Gastroesophageal sphincter (tissue), 4 donors: ENCODE results near the gene AKT3. TPM values are rescaled to one million over a fixed set of nuclear protein-coding genes. Genes with fewer than 3 reads are reported as not detected.
"Not testable (repeated sequence)": the region's sequence is repeated elsewhere in the genome, so short reads cannot be mapped to it uniquely, and the experiment has no call there.

ENCODE experiments used
- ATAC-seq: fragments of 150-250 bp; one replicate; pipeline ENCODE4 v1.9.1; 2016; ENCODE audit warnings: mild to moderate bottlenecking, moderate library complexity
- H3K27ac ChIP-seq, 4 donors: fragments of 200-600 bp; sonication (generic) in 3 of 4; 1 replicate in 3 of 4; 2 replicates in 1 of 4; pipeline ENCODE4 v1.5.1; 2016 to 2019
- H3K27me3 ChIP-seq: fragments of 200-600 bp; sonication (generic); one replicate; pipeline ENCODE4 v1.5.1; 2019
- H3K36me3 ChIP-seq, 2 donors: fragments of 200-600 bp; sonication (generic); one replicate each; pipeline ENCODE4 v1.5.1; 2019; ENCODE audit warnings: control low read depth in 1 of 2
- H3K4me1 ChIP-seq, 3 donors: fragments of 200-600 bp; sonication (generic); 1 replicate in 2 of 3; 2 replicates in 1 of 3; pipeline ENCODE4 v1.5.1; 2016 to 2019; ENCODE audit warnings: control low read depth in 2 of 3
- H3K4me3 ChIP-seq, 2 donors: fragments of 200-600 bp; sonication (generic); one replicate each; pipeline ENCODE4 v1.5.1; 2019; ENCODE audit warnings: mild to moderate bottlenecking in 1 of 2, moderate library complexity in 1 of 2
- H3K9me3 ChIP-seq, 3 donors: fragments of 200-600 bp; sonication (generic); one replicate each; pipeline ENCODE4 v1.5.1; 2017 to 2019; ENCODE audit warnings: control low read depth in 2 of 3
- CTCF ChIP-seq, 4 experiments: fragments of 200-600 bp in 2 of 4; fragments of 450-650 bp in 2 of 4; sonication (generic) in 1 of 4; IDR thresholded peaks; one replicate each; pipeline ENCODE4 v1.5.1; 2017 to 2019; ENCODE audit warnings: antibody characterized with exemption in 4 of 4, mild to moderate bottlenecking in 2 of 4, moderate library complexity in 2 of 4
- EP300 ChIP-seq: sonication (generic); formaldehyde crosslinking; IDR thresholded peaks from one replicate; pipeline ENCODE4 v1.6.1; 2017; ENCODE audit warnings: antibody characterized with exemption, mild to moderate bottlenecking
- POLR2A ChIP-seq, 2 donors: fragments of 450-650 bp; IDR thresholded peaks; one replicate each; pipeline ENCODE4 v1.6.1; 2017; ENCODE audit warnings: antibody characterized with exemption in 2 of 2, mild to moderate bottlenecking in 2 of 2, moderate library complexity in 1 of 2
- POLR2AphosphoS5 ChIP-seq: sonication (generic); formaldehyde crosslinking; IDR thresholded peaks from one replicate; pipeline ENCODE4 v1.6.1; 2017; ENCODE audit warnings: antibody characterized with exemption
- WGBS, 2 donors: methylation state at CpG; one replicate each; pipeline ENCODE4 v1.1.5; 2018; ENCODE audit warnings: low coverage in 1 of 2; 5-methylcytosine and 5-hydroxymethylcytosine counted together
- total RNA-seq, 4 donors: library from RNA; depleted of rRNA; stranded (reverse); fragments of >200 nt; gene quantifications; one replicate each; pipeline ENCODE4 v1.1.0, GENCODE V29; 2016

AKT3 gene
- total RNA-seq, 4 donors from 2014 or later, result 72.8 to 102 (median 89.3) TPM

- Histone ChIP-seq H3K4me3 (no peak overlapping the region), H3K27ac (no peak overlapping the region), H3K27me3 (no peaks in the 10 kb centered on the region), H3K36me3 (peaks cover 0 to 10% of the 10 kb centered on the region in 2 donors), H3K9me3 (no peaks in the 10 kb centered on the region), H3K4me1 (no peaks in the 10 kb centered on the region)
- ATAC-seq, result no peak
- 94 to 95% methylated on average over 6 to 7 of the region's 7 CpGs for WGBS, 2 donors
- TF ChIP-seq POLR2AphosphoS5, result no peak
- TF ChIP-seq EP300, result no peak
- TF ChIP-seq CTCF (IDR thresholded peaks at IDR 0.05), result no peak
- no peak for TF ChIP-seq POLR2A (IDR thresholded peaks at IDR 0.05)
These were observed 254.4 kb downstream of the AKT3 start for GRCh38 chr1:243595527-243596210.

GRCh38 chr1:243594455-243594854 is 255.6 kb downstream of the AKT3 start:
- TF ChIP-seq CTCF (IDR thresholded peaks at IDR 0.05) (no peak), EP300 (no peak), POLR2A (IDR thresholded peaks at IDR 0.05) (no peak), POLR2AphosphoS5 (no peak)
- H3K27ac ChIP-seq, result no peak overlapping the region
- ATAC-seq, result no peak
- no peaks in the 10 kb centered on the region for H3K4me1 ChIP-seq
- no peaks in the 10 kb centered on the region for H3K9me3 ChIP-seq
- H3K4me3 ChIP-seq, result no peak overlapping the region
- peaks cover 0 to 11% of the 10 kb centered on the region in 2 donors for H3K36me3 ChIP-seq
- no peaks in the 10 kb centered on the region for H3K27me3 ChIP-seq
- WGBS, 2 donors, result 100% methylated on average over 1 to 2 of the region's 2 CpGs

- Histone ChIP-seq H3K9me3 (peaks cover 0 to 23% (median 0%) of the 10 kb centered on the region in 3 donors), H3K36me3 (peaks cover 0 to 22% of the 10 kb centered on the region in 2 donors)
- WGBS, 2 donors, result 93 to 96% methylated on average over 2 to 3 of the region's 3 CpGs
- not testable (repeated sequence) for H3K27me3 ChIP-seq, H3K4me3 ChIP-seq, ATAC-seq, H3K4me1 ChIP-seq, H3K27ac ChIP-seq
These were observed 260.8 kb downstream of the AKT3 start for GRCh38 chr1:243589286-243589685.

- 87 to 93% methylated on average over 4 of the region's 4 CpGs for WGBS, 2 donors
- TF ChIP-seq POLR2AphosphoS5, result no peak
- TF ChIP-seq CTCF (IDR thresholded peaks at IDR 0.05), result no peak
- no peak for TF ChIP-seq POLR2A (IDR thresholded peaks at IDR 0.05)
- no peak for TF ChIP-seq EP300
- Histone ChIP-seq H3K27ac (no peak overlapping the region), H3K27me3 (no peaks in the 10 kb centered on the region), H3K9me3 (peaks cover 0 to 36% (median 0%) of the 10 kb centered on the region in 3 donors), H3K4me3 (no peak overlapping the region), H3K4me1 (no peaks in the 10 kb centered on the region), H3K36me3 (peaks cover 0 to 22% of the 10 kb centered on the region in 2 donors)
- ATAC-seq, result no peak
These were observed 262.1 kb downstream of the AKT3 start for GRCh38 chr1:243587823-243588560.

- no peak for ATAC-seq
- no peak overlapping the region for H3K4me3 ChIP-seq
- peaks cover 0 to 22% of the 10 kb centered on the region in 2 donors for H3K36me3 ChIP-seq
- H3K27me3 ChIP-seq, result no peaks in the 10 kb centered on the region
- no peak overlapping the region for H3K27ac ChIP-seq
- TF ChIP-seq CTCF (IDR thresholded peaks at IDR 0.05) (no peak), POLR2A (IDR thresholded peaks at IDR 0.05) (no peak), EP300 (no peak), POLR2AphosphoS5 (no peak)
- H3K9me3 ChIP-seq, result peaks cover 0 to 43% (median 0%) of the 10 kb centered on the region in 3 donors
- no peaks in the 10 kb centered on the region for H3K4me1 ChIP-seq
- 73 to 90% methylated on average over 1 to 12 of the region's 12 CpGs for WGBS, 2 donors
These were observed 262.8 kb downstream of the AKT3 start for GRCh38 chr1:243587285-243587684.
